Heart left ventricle (tissue), 16 donors: ENCODE results near the gene SPSB4. TPM values are rescaled to one million over a fixed set of nuclear protein-coding genes. Genes with fewer than 3 reads are reported as not detected.
"Not testable (repeated sequence)": the region's sequence is repeated elsewhere in the genome, so short reads cannot be mapped to it uniquely, and the experiment has no call there.

Experiments used
- ATAC-seq, 4 donors: fragments of 200-7000 bp; cut with Tn5 transposase; one replicate each; pipeline ENCODE4 v1.9.1; 2020 to 2022; ENCODE audit warnings: moderate library complexity in 4 of 4, mild to moderate bottlenecking in 3 of 4, moderate number of reproducible peaks in 1 of 4
- DNase-seq, 5 donors: peaks; one replicate each; pipeline ENCODE4 v3.0.0-alpha.2; 2020
- H3K27ac ChIP-seq, 12 donors: fragments of 200-600 bp; sonication (generic) in 4 of 12; one replicate each; pipeline versions ENCODE4 v1.5.0 to v1.8.0; 2016 to 2022; ENCODE audit warnings: mild to moderate bottlenecking in 2 of 12
- H3K27me3 ChIP-seq, 9 donors: fragments of 200-600 bp; sonication (generic) in 2 of 9; one replicate each; pipeline versions ENCODE4 v1.5.1 to v1.8.0; 2016 to 2022; ENCODE audit warnings: mild to moderate bottlenecking in 3 of 9
- H3K36me3 ChIP-seq, 9 donors: fragments of 200-600 bp; sonication (generic) in 2 of 9; one replicate each; pipeline versions ENCODE4 v1.5.0 to v1.8.0; 2018 to 2022; ENCODE audit warnings: mild to moderate bottlenecking in 2 of 9
- H3K4me1 ChIP-seq, 12 donors: fragments of 200-600 bp; sonication (generic) in 4 of 12; one replicate each; pipeline versions ENCODE4 v1.5.0 to v1.8.0; 2016 to 2022; ENCODE audit warnings: mild to moderate bottlenecking in 3 of 12
- H3K4me3 ChIP-seq, 12 donors: fragments of 200-600 bp; sonication (generic) in 4 of 12; one replicate each; pipeline versions ENCODE4 v1.5.0 to v1.8.0; 2017 to 2022; ENCODE audit warnings: mild to moderate bottlenecking in 9 of 12, moderate library complexity in 4 of 12
- H3K9me3 ChIP-seq, 12 donors: fragments of 200-600 bp; sonication (generic) in 4 of 12; one replicate each; pipeline versions ENCODE4 v1.5.0 to v1.8.0; 2016 to 2022; ENCODE audit warnings: mild to moderate bottlenecking in 1 of 12
- CTCF ChIP-seq, 12 donors: fragments of 200-600 bp; sonication (generic) in 4 of 12; IDR thresholded peaks; one replicate each; pipeline versions ENCODE4 v1.5.0 to v1.8.0; 2018 to 2022; ENCODE audit warnings: antibody characterized with exemption in 12 of 12, mild to moderate bottlenecking in 5 of 12
- POLR2A ChIP-seq, 2 donors: fragments of 450-650 bp; IDR thresholded peaks; one replicate each; pipeline ENCODE4 v1.6.1; 2017; ENCODE audit warnings: antibody characterized with exemption in 2 of 2, mild to moderate bottlenecking in 2 of 2, moderate library complexity in 2 of 2
- WGBS, 4 donors: extraction: QIAGEN DNeasy Blood & Tissue Kit in 2 of 4; methylation state at CpG; one replicate each; pipeline versions ENCODE4 v1.1.5 to v1.1.7; 2013 to 2018; 5-methylcytosine and 5-hydroxymethylcytosine counted together
- intact Hi-C, 10 donors: fragments of 100-400 bp; cut with DNase I; formaldehyde crosslinking; loops; one replicate each; pipeline versions ENCODE4 v1.11.1 to v1.14.2; 2022
- polyA plus RNA-seq, 2 donors: library from polyadenylated mRNA; stranded (reverse); fragments of 200-250 nt; gene quantifications; one replicate each; pipeline ENCODE4 v1.2.3, GENCODE V29; 2013
- total RNA-seq, 9 donors: library from RNA; depleted of rRNA in 2 of 9; stranded (reverse); fragments of >200 nt in 2 of 9; fragmentation: NEBNext Ultra II Directional in 3 of 9; extraction: Animal tissue kit (Norgen Biotek cat#: 25700) in 3 of 9; gene quantifications; one replicate each; pipeline versions ENCODE4 v1.1.0 to v1.2.4, GENCODE V29; 2016 to 2023
- donor health status: ischemic (EF 13 %, LVEDD 7.1; RV severe dilation, severe dysfunction).
- donor health status: healthy with polysubstance abuse.
- donor health status: DM: no; HTN: yes; CAD: no.
- donor health status: DM: no; HTN: no; CAD: no.
- donor health status: ischemic (EF 25% LVEDD 6.9; RV normal size, moderate dysfunction).
- donor health status: ischemic (EF 25% LVEDD 5.7; RV mildly dilated, moderate dysfunction).
- donor health status: healthy.
- donor health status: DM: yes; HTN: yes; CAD: no.
- donor health status: ischemic (EF 35%, LVEDD 5.7; RV mildly dilated, moderate dysfunction).
- donor health status: nonischemic (EF 11% LVEDD 7.7; RV severe dilation, severe dysfunction).
- donor health status: DM: yes; HTN: yes; CAD: no.
- donor health status: PGD.
- donor health status: ischemic (EF 29% LVEDD 5.4; RV normal size, mild dysfunction).
- donor health status: nonischemic (EF 23%, LVEDD 6.1; RV moderate dilation, normal function).

SPSB4 gene
- total and polyA plus RNA-seq, 11 donors, result 3.3 to 11.1 (median 4.8) TPM

GRCh38 chr3:141011232-141011996, 39.7 kb upstream of the SPSB4 start:
- 18 to 24% (median 20%) methylated on average over 9 to 13 of the region's 13 CpGs for WGBS, 4 donors

GRCh38 chr3:141011997-141012262, 39.2 kb upstream of the SPSB4 start:
- TF ChIP-seq POLR2A (IDR thresholded peaks at IDR 0.05) (no peak), CTCF (IDR thresholded peaks at IDR 0.05) (no peak)
- intact Hi-C loops, result loop anchor here (1.0 to 5.0 kb wide), 6 partner anchors 90 to 180 kb away; no protein-coding TSS in a partner anchor
- ATAC-seq, result no peak

More at GRCh38 chr3:141011232-141011996, 39.7 kb upstream of the SPSB4 start:
- Histone ChIP-seq H3K4me3 (no peak overlapping the region), H3K9me3 (no peaks in the 10 kb centered on the region), H3K27me3 (no peaks in the 10 kb centered on the region), H3K4me1 (peaks cover 0 to 6% (median 1%) of the 10 kb centered on the region in 12 donors), H3K36me3 (no peaks in the 10 kb centered on the region), H3K27ac (no peak overlapping the region)
- TF ChIP-seq POLR2A (IDR thresholded peaks at IDR 0.05), result no peak
- peak; percentile 57 to 87 (median 80) for TF ChIP-seq CTCF (IDR thresholded peaks at IDR 0.05)
- ATAC-seq (peak; percentile 62 to 84 (median 76)), DNase-seq (peak; percentile 76 to 89 (median 82))
- intact Hi-C loops, result loop anchor here in 9 of 10 donors (1.0 to 5.0 kb wide), 6 partner anchors 91 to 181 kb away; no protein-coding TSS in a partner anchor

GRCh38 chr3:141012571-141012970, 38.6 kb upstream of the SPSB4 start:
- no peak for ATAC-seq
- WGBS, 4 donors, result 90 to 97% (median 94%) methylated on average over 2 of the region's 2 CpGs
- Histone ChIP-seq H3K36me3 (no peaks in the 10 kb centered on the region), H3K9me3 (no peaks in the 10 kb centered on the region), H3K27me3 (no peaks in the 10 kb centered on the region), H3K27ac (peak overlapping the region in 2 of 12 donors; percentile 49 to 52), H3K4me1 (peaks cover 0 to 6% (median 1%) of the 10 kb centered on the region in 12 donors), H3K4me3 (no peak overlapping the region)
- DNase-seq, result no peak
- TF ChIP-seq POLR2A (IDR thresholded peaks at IDR 0.05), result no peak
- intact Hi-C loops, result loop anchor here in 6 of 10 donors (2.0 to 5.0 kb wide), 4 partner anchors 90 to 180 kb away; no protein-coding TSS in a partner anchor

More at GRCh38 chr3:141011997-141012262, 39.2 kb upstream of the SPSB4 start:
- no peaks in the 10 kb centered on the region for H3K9me3 ChIP-seq
- 60 to 75% (median 63%) methylated on average over 4 of the region's 4 CpGs for WGBS, 4 donors
- no peak overlapping the region for H3K4me3 ChIP-seq
- no peaks in the 10 kb centered on the region for H3K36me3 ChIP-seq
- no peaks in the 10 kb centered on the region for H3K27me3 ChIP-seq
- DNase-seq, result no peak
- H3K27ac ChIP-seq, result no peak overlapping the region
- peaks cover 0 to 6% (median 1%) of the 10 kb centered on the region in 12 donors for H3K4me1 ChIP-seq

- no peaks in the 10 kb centered on the region for H3K27me3 ChIP-seq
- ATAC-seq, result no peak
- WGBS, 4 donors, result 91 to 95% (median 93%) methylated on average over 3 of the region's 3 CpGs
- no peak overlapping the region for H3K4me3 ChIP-seq
- no peak for TF ChIP-seq POLR2A (IDR thresholded peaks at IDR 0.05)
- TF ChIP-seq CTCF (IDR thresholded peaks at IDR 0.05), result no peak
- no peaks in the 10 kb centered on the region for H3K9me3 ChIP-seq
- H3K27ac ChIP-seq, result no peak overlapping the region
- peaks cover 0 to 6% (median 1%) of the 10 kb centered on the region in 12 donors for H3K4me1 ChIP-seq
- intact Hi-C loops, result no loop called here
- no peaks in the 10 kb centered on the region for H3K36me3 ChIP-seq
- DNase-seq, result no peak
Measured at GRCh38 chr3:141015481-141015880, 35.7 kb upstream of the SPSB4 start.

GRCh38 chr3:141017366-141018322, 33.5 kb upstream of the SPSB4 start:
- not testable (repeated sequence) for ATAC-seq
- 83 to 89% (median 87%) methylated on average over 20 to 23 of the region's 23 CpGs for WGBS, 4 donors

More at GRCh38 chr3:141017366-141018322, 33.5 kb upstream of the SPSB4 start:
- H3K27me3 ChIP-seq, H3K4me1 ChIP-seq, DNase-seq, H3K36me3 ChIP-seq, H3K4me3 ChIP-seq, H3K27ac ChIP-seq, intact Hi-C loops, H3K9me3 ChIP-seq: not testable (repeated sequence)
